Keratinocyte (primary cell): ENCODE results near the gene ZNF586. TPM values are rescaled to one million over a fixed set of nuclear protein-coding genes. Genes with fewer than 3 reads are reported as not detected.
A peak's percentile ranks its signal among the peaks of the same experiment; 100 is the strongest.

Experiments used
- DNase-seq: peaks from one replicate; pipeline ENCODE4 v3.0.0-alpha.2; 2011; ENCODE audit warnings: low read depth, missing footprints, low spot score
- FAIRE-seq: peaks from 2 replicates; lab custom pipeline; 2011; peaks lifted over from hg19 to GRCh38; lab: Jason Lieb, UNC
- H2AFZ ChIP-seq: 2 replicates; pipeline ENCODE4 v1.6.0; 2012; ENCODE audit warnings: low read length, control low read depth, inconsistent platforms; ENCODE audit not compliant: control insufficient read depth
- H3K27ac ChIP-seq: 2 replicates; pipeline ENCODE4 v1.5.1; 2011; ENCODE audit warnings: low read length; ENCODE audit not compliant: control insufficient read depth, insufficient read depth
- H3K27me3 ChIP-seq: 3 replicates; pipeline ENCODE4 v1.6.0; 2011; ENCODE audit warnings: low read length; ENCODE audit not compliant: control insufficient read depth, insufficient read depth; ENCODE audit errors: extremely low read depth
- H3K36me3 ChIP-seq, 2 experiments: 2 replicates in 1 of 2; 3 replicates in 1 of 2; pipeline ENCODE4 v1.5.1; 2011; ENCODE audit warnings: low read length in 2 of 2, mild to moderate bottlenecking in 1 of 2; ENCODE audit not compliant: control insufficient read depth in 2 of 2, insufficient read depth in 2 of 2; ENCODE audit errors: extremely low read depth in 1 of 2
- H3K4me1 ChIP-seq: 3 replicates; pipeline ENCODE4 v1.5.1; 2011; ENCODE audit warnings: low read length; ENCODE audit not compliant: control insufficient read depth, insufficient read depth; ENCODE audit errors: extremely low read depth
- H3K4me2 ChIP-seq: 3 replicates; pipeline ENCODE4 v1.6.0; 2011; ENCODE audit warnings: low read depth, low read length; ENCODE audit not compliant: control insufficient read depth, insufficient read depth; ENCODE audit errors: extremely low read depth
- H3K4me3 ChIP-seq, 3 experiments: fragments of 200-600 bp in 1 of 3; sonication (generic) in 1 of 3; 2 replicates in 2 of 3; 3 replicates in 1 of 3; pipeline ENCODE4 v1.5.1; 2011 to 2016; ENCODE audit warnings: low read length in 3 of 3, mild to moderate bottlenecking in 3 of 3, control low read depth in 2 of 3, inconsistent platforms in 1 of 3, low read depth in 1 of 3, mixed read lengths in 1 of 3, mixed run types in 1 of 3, moderate library complexity in 1 of 3; ENCODE audit not compliant: control insufficient read depth in 2 of 3, insufficient read depth in 2 of 3; ENCODE audit errors: extremely low read depth in 1 of 3
- H3K79me2 ChIP-seq: 2 replicates; pipeline ENCODE4 v1.6.0; 2012; ENCODE audit warnings: low read length; ENCODE audit not compliant: control insufficient read depth, insufficient read depth
- H3K9ac ChIP-seq: 3 replicates; pipeline ENCODE4 v1.6.0; 2011; ENCODE audit warnings: low read length; ENCODE audit not compliant: control insufficient read depth, insufficient read depth; ENCODE audit errors: extremely low read depth
- H3K9me1 ChIP-seq: 3 replicates; pipeline ENCODE4 v1.6.0; 2011; ENCODE audit warnings: low read length; ENCODE audit not compliant: control insufficient read depth, insufficient read depth; ENCODE audit errors: extremely low read depth
- H3K9me3 ChIP-seq: 2 replicates; pipeline ENCODE4 v1.5.1; 2012; ENCODE audit warnings: low read depth, low read length; ENCODE audit not compliant: control insufficient read depth
- H4K20me1 ChIP-seq: 3 replicates; pipeline ENCODE4 v1.6.0; 2011; ENCODE audit warnings: low read length; ENCODE audit not compliant: control insufficient read depth, insufficient read depth; ENCODE audit errors: extremely low read depth
- CTCF ChIP-seq, 3 experiments: IDR thresholded peaks in 1 of 3; conservative IDR thresholded peaks in 1 of 3; optimal IDR thresholded peaks in 1 of 3; 2 replicates in 2 of 3; 3 replicates in 1 of 3; pipeline versions ENCODE3 to v1.5.1; 2011; ENCODE audit warnings: low read length in 3 of 3, mild to moderate bottlenecking in 3 of 3, moderate library complexity in 2 of 3, control low read depth in 1 of 3, inconsistent platforms in 1 of 3; ENCODE audit not compliant: insufficient read depth in 2 of 3; ENCODE audit errors: extremely low read depth in 1 of 3
- EZH2 ChIP-seq: IDR thresholded peaks from one replicate; pipeline ENCODE4 v1.6.1; 2012; ENCODE audit warnings: inconsistent platforms, mild to moderate bottlenecking, low read length, moderate library complexity
- dilution Hi-C: fragments of 300-500 bp; cut with MboI; formaldehyde crosslinking; loops from one replicate; pipeline ENCODE4 v1.7.0; 2020; ENCODE audit warnings: low sequenced_read_pairs; ENCODE audit not compliant: extremely low pct_ligation_motif_present
- polyA minus RNA-seq, 3 experiments: library from RNA; depleted of rRNA, polyadenylated mRNA; stranded (reverse); fragments of >200 nt; gene quantifications; 1 replicate in 1 of 3; 2 replicates in 1 of 3; 3 replicates in 1 of 3; pipeline ENCODE4 v1.2.3, GENCODE V29; 2011
- polyA plus RNA-seq, 5 experiments: library from polyadenylated mRNA; depleted of rRNA in 3 of 5; stranded (reverse) in 3 of 5; stranded (forward) in 1 of 5; unstranded in 1 of 5; fragments of >200 nt; gene quantifications; 1 replicate in 1 of 5; 2 replicates in 3 of 5; 3 replicates in 1 of 5; pipeline versions ENCODE4 v1.2.1 to v1.2.3, GENCODE V29; 2011 to 2012; ENCODE audit warnings: missing spikeins in 2 of 5, low read depth in 1 of 5, low replicate concordance in 1 of 5

The ZNF586 gene
- polyA plus RNA-seq (6.6 to 9.6 TPM (median 7.2 TPM) in 3 replicates), polyA minus RNA-seq (5.6 to 15.1 TPM (median 6.8 TPM) in 3 replicates)
- 13.1 TPM for polyA plus RNA-seq (2011; ENCODE audit: low read depth)
- polyA plus RNA-seq (2011; cell fraction: cytosol; rRNA removed) = 5.0 and 8.6 TPM in 2 replicates
- polyA plus RNA-seq (2011; cell fraction: nucleus; rRNA removed) = 8.1 and 8.9 TPM in 2 replicates
- 4.8 and 5.9 TPM in 2 replicates for polyA plus RNA-seq (2012; ENCODE audit: low replicate concordance)
- 11.1 TPM for polyA minus RNA-seq (2011; cell fraction: cytosol; rRNA and poly(A)+ RNA removed)
- polyA minus RNA-seq (2011; cell fraction: nucleus; rRNA and poly(A)+ RNA removed) = 9.4 and 14.0 TPM in 2 replicates

- H3K9ac ChIP-seq = peak within 1 kb of the TSS; percentile 81
- H2AFZ ChIP-seq = peak within 1 kb of the TSS; percentile 94
- H3K9me3 ChIP-seq = no peaks in the 10 kb centered on the region
- H3K36me3 ChIP-seq = peaks cover 0 to 3% of the 10 kb centered on the region in 2 experiments
- dilution Hi-C loops = no loop called here
- H3K9me1 ChIP-seq = no peaks in the 10 kb centered on the region
- H3K27me3 ChIP-seq = no peaks in the 10 kb centered on the region
- H3K27ac ChIP-seq = peak within 1 kb of the TSS; percentile 58
- no peaks in the 10 kb centered on the region for H4K20me1 ChIP-seq
- H3K4me1 ChIP-seq = peaks cover 3% of the 10 kb centered on the region
- H3K79me2 ChIP-seq = peaks cover 46% of the 10 kb centered on the region
- H3K4me3 ChIP-seq = peak within 1 kb of the TSS; percentile 45 to 81 (median 63)
- FAIRE-seq (peak; percentile 92), DNase-seq (peak; percentile 50)
- H3K4me2 ChIP-seq = peak within 1 kb of the TSS; percentile 62
- TF ChIP-seq CTCF (optimal IDR thresholded peaks at IDR 0.05 in 1 of 3, IDR thresholded peaks at IDR 0.05 in 1 of 3, conservative IDR thresholded peaks at IDR 0.05 in 1 of 3; ENCODE audit: extremely low read depth in 1 of 3, insufficient read depth in 2 of 3, low read length in 3 of 3) = no peak
Measured at GRCh38 chr19:57769345-57770131, at the start of gene ZNF586. TSS of gene ZNF586 (plus strand) at chr19:57769676. CDS start at chr19:57769843, 167 bp downstream.

GRCh38 chr19:57719901-57720519 lies 49.5 kb upstream of the ZNF586 start:
- FAIRE-seq (no peak), DNase-seq (no peak)
- Histone ChIP-seq H3K9me1 (no peaks in the 10 kb centered on the region), H3K9ac (no peak overlapping the region), H3K36me3 (peaks cover 15 to 16% of the 10 kb centered on the region in 2 experiments), H3K79me2 (no peaks in the 10 kb centered on the region), H4K20me1 (no peaks in the 10 kb centered on the region), H3K9me3 (peaks cover 8% of the 10 kb centered on the region), H3K27ac (no peak overlapping the region), H3K4me1 (no peaks in the 10 kb centered on the region), H3K4me2 (no peak overlapping the region), H3K27me3 (no peaks in the 10 kb centered on the region), H2AFZ (no peak overlapping the region), H3K4me3 (no peak overlapping the region)
- TF ChIP-seq EZH2 (no peak), CTCF (optimal IDR thresholded peaks at IDR 0.05 in 1 of 3, IDR thresholded peaks at IDR 0.05 in 1 of 3, conservative IDR thresholded peaks at IDR 0.05 in 1 of 3; ENCODE audit: extremely low read depth in 1 of 3, insufficient read depth in 2 of 3, low read length in 3 of 3) (no peak)
- dilution Hi-C loops = no loop called here
